ENCODE results near the gene CHSY1.

Gene CHSY1

DNA sequence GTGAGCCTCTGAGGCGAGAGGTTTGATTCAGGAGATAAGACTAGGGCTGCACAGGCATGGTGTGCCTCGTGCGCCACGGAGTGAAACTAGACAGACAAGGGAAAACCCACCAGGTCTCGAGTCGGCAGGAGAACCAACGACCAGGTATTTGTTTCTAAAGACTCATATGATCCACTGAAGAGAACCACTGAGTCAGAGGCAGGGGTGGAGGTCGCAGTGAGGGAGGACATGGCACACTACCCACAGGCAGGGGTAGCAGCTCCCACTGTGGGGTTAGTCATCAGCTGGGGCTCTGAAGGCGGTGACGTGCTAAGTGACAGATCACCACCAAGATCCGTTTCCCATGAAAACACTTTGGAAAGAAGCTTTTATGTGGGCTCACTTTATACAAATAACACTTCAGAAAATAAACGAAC lies 45.7 kb downstream of the CHSY1 start:
- Histone ChIP-seq H3K9ac (peak overlapping the region; percentile 28; the same call in 1 of the 2 replicates), H3K27ac (peak overlapping the region; percentile 65), H3K4me2 (peak overlapping the region; percentile 50; the same call in 1 of the 2 replicates), H3K79me2 (ENCODE audit: insufficient read depth, low read depth) (peaks cover 97% of the 10 kb centered on the region), H3K4me1 (ENCODE audit: low read depth, poor library complexity, severe bottlenecking) (peaks cover 96% of the 10 kb centered on the region), H3K36me3 (ENCODE audit: insufficient read depth) (no peaks in the 10 kb centered on the region), H3K27me3 (ENCODE audit: insufficient read depth, low read depth) (no peaks in the 10 kb centered on the region), H3K4me3 (IDR thresholded peaks at IDR 0.05; ENCODE audit: insufficient read depth, low read depth, low read length) (no peak overlapping the region), H4K20me1 (ENCODE audit: insufficient read depth) (peaks cover under 1% of the 10 kb centered on the region; the same call in 1 of the 2 replicates), H2AFZ (ENCODE audit: low read depth) (no peak overlapping the region)
- TF ChIP-seq, protein P1, sequence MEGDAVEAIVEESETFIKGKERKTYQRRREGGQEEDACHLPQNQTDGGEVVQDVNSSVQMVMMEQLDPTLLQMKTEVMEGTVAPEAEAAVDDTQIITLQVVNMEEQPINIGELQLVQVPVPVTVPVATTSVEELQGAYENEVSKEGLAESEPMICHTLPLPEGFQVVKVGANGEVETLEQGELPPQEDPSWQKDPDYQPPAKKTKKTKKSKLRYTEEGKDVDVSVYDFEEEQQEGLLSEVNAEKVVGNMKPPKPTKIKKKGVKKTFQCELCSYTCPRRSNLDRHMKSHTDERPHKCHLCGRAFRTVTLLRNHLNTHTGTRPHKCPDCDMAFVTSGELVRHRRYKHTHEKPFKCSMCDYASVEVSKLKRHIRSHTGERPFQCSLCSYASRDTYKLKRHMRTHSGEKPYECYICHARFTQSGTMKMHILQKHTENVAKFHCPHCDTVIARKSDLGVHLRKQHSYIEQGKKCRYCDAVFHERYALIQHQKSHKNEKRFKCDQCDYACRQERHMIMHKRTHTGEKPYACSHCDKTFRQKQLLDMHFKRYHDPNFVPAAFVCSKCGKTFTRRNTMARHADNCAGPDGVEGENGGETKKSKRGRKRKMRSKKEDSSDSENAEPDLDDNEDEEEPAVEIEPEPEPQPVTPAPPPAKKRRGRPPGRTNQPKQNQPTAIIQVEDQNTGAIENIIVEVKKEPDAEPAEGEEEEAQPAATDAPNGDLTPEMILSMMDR (conservative IDR thresholded peaks at IDR 0.05; ENCODE audit: low read depth, low read length) = no peak

DNA sequence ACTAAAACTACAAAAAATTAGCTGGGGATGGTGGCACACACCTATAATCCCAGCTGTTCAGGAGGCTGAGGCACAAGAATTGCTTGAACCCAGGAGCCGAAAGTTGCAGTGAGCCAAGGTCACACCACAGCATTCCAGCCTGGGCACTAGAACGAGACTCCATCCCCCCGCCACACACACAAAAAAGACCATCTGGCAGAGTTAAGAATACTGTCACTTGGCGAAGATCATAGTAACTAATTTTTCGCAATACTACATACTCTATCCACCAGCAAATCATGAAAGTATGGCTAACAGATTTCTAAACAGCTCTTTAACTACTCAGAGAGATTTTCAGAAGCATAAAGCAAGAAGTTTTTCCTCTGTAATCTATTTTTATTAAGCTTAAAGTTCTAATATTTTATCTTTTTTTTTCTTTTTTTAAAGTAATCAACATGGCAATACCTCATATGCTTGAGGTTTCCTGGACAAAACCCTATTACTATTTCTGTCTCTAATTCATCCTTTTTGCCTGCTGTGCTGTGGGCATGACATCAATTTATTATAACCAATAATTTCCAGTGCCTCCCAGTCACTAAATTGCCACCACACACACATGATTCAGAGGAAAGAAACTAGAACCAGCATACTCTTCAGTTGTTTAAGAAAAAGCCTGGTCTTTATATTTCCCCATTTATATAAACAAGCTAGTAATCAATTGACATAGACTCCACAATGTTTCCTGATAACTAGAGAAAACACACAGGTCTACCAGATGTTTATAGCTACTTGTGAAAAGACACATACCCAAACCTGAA lies 46.9 kb downstream of the CHSY1 start:
- Histone ChIP-seq H3K4me3 (IDR thresholded peaks at IDR 0.05; ENCODE audit: insufficient read depth, low read depth, low read length) (no peak overlapping the region), H3K79me2 (ENCODE audit: insufficient read depth, low read depth) (peaks cover 94% of the 10 kb centered on the region), H3K9ac (no peak overlapping the region), H3K27me3 (ENCODE audit: insufficient read depth, low read depth) (no peaks in the 10 kb centered on the region), H3K27ac (peak overlapping the region; percentile 65), H3K4me2 (peak overlapping the region; percentile 50), H2AFZ (ENCODE audit: low read depth) (no peak overlapping the region), H3K4me1 (ENCODE audit: low read depth, poor library complexity, severe bottlenecking) (peaks cover 96% of the 10 kb centered on the region), H3K36me3 (ENCODE audit: insufficient read depth) (no peaks in the 10 kb centered on the region), H4K20me1 (ENCODE audit: insufficient read depth) (no peaks in the 10 kb centered on the region)
- TF ChIP-seq, protein P1 (conservative IDR thresholded peaks at IDR 0.05; ENCODE audit: low read depth, low read length) = no peak

DNA sequence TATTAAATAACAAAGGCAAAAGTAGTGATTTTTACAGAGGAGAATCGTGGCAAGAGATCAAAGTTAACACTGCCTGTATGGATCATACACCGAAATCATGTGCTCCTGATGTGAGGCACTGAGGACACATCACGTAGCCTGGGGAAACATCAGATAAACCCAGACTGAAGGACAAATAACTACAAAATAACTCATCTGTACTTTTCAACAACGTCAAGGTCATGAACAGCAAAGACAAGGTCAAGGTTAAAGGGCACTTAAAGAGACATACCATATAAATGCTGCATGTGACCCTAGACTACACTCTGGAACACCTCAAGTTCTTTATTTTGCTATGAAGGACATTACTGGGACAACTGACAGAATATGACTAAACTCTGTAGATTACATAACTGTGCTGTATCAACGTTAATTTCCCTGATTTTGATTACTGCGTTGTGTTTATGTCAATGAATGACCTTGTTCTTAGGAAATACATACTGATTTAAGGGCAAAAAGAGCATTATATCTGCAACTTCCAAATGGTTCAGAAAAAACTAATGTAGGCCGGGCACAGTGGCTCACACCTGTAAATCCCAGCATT lies 48.1 kb downstream of the CHSY1 start:
- Histone ChIP-seq H3K27ac (peak overlapping the region; percentile 77), H3K36me3 (ENCODE audit: insufficient read depth) (no peaks in the 10 kb centered on the region), H3K79me2 (ENCODE audit: insufficient read depth, low read depth) (peaks cover 85% of the 10 kb centered on the region), H3K27me3 (ENCODE audit: insufficient read depth, low read depth) (no peaks in the 10 kb centered on the region), H3K4me1 (ENCODE audit: low read depth, poor library complexity, severe bottlenecking) (peaks cover 91% of the 10 kb centered on the region), H2AFZ (ENCODE audit: low read depth) (no peak overlapping the region), H3K4me3 (IDR thresholded peaks at IDR 0.05; ENCODE audit: insufficient read depth, low read depth, low read length) (no peak overlapping the region), H3K4me2 (peak overlapping the region; percentile 89), H4K20me1 (ENCODE audit: insufficient read depth) (no peaks in the 10 kb centered on the region), H3K9ac (peak overlapping the region; percentile 40; the same call in 1 of the 2 replicates)
- TF ChIP-seq, protein P1 (conservative IDR thresholded peaks at IDR 0.05; ENCODE audit: low read depth, low read length) = no peak

DNA sequence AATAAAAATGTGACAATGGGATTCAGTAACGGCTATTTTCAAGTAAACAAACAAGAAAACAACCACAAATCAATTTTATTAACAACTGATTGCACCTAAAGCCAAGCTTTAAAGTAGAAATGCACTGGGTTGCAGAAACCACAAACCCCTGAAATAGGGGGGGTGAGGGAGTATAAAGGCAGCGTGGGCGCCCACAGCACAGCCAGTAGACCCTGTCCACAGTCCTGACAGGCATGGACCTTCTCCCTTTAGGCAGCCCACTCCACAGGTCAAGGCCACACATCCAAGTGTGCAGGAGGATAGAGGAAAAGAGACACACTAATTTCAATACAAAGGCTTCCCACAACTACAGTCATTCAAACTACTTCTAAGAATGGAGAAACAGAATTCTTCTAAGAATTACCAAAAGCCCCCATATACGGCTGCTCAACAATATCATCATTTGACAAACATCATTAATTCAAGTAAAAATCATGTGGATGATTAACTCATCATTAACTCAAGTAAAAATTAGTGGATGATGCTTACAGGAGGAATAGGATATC lies 48.7 kb downstream of the CHSY1 start:
- Histone ChIP-seq H3K9ac (peak overlapping the region; percentile 40; the same call in 1 of the 2 replicates), H3K4me1 (ENCODE audit: low read depth, poor library complexity, severe bottlenecking) (peaks cover 91% of the 10 kb centered on the region), H3K27me3 (ENCODE audit: insufficient read depth, low read depth) (no peaks in the 10 kb centered on the region), H3K79me2 (ENCODE audit: insufficient read depth, low read depth) (peaks cover 85% of the 10 kb centered on the region), H3K4me3 (IDR thresholded peaks at IDR 0.05; ENCODE audit: insufficient read depth, low read depth, low read length) (no peak overlapping the region), H3K4me2 (peak overlapping the region; percentile 89), H3K27ac (peak overlapping the region; percentile 77), H4K20me1 (ENCODE audit: insufficient read depth) (no peaks in the 10 kb centered on the region), H2AFZ (ENCODE audit: low read depth) (no peak overlapping the region), H3K36me3 (ENCODE audit: insufficient read depth) (no peaks in the 10 kb centered on the region)
- TF ChIP-seq, protein P1 (conservative IDR thresholded peaks at IDR 0.05; ENCODE audit: low read depth, low read length) = no peak

All from KMS-11 (cell line).